ENCODE results near the gene CORO7.

CORO7 gene

GRCh38 chr16:4443271-4443670, 26.9 kb upstream of the CORO7 start:
- no peak for TF ChIP-seq SP1 (IDR thresholded peaks at IDR 0.05)
- no peak for TF ChIP-seq LEF1 (IDR thresholded peaks at IDR 0.05; ENCODE audit: borderline replicate concordance)
- TF ChIP-seq CTBP1 (IDR thresholded peaks at IDR 0.05; ENCODE audit: borderline replicate concordance): no peak
- no peak for TF ChIP-seq PKNOX1 (IDR thresholded peaks at IDR 0.05)
- ChIA-PET POLR2A (no interaction called here), CTCF (interaction anchor here (0.6 kb wide), 2 partner anchors 21 to 562 kb away, joined by 3 read pairs; no protein-coding TSS in a partner anchor)
- DNase-seq (ENCODE audit: extremely low spot score): no peak

- TF ChIP-seq SP1 (IDR thresholded peaks at IDR 0.05) (no peak), HDGF (IDR thresholded peaks at IDR 0.05; ENCODE audit: borderline replicate concordance) (no peak), ARNT (IDR thresholded peaks at IDR 0.05) (no peak), L3MBTL2 (conservative IDR thresholded peaks at IDR 0.05) (no peak), SUZ12 (IDR thresholded peaks at IDR 0.05) (no peak), BHLHE40 (IDR thresholded peaks at IDR 0.05; ENCODE audit: borderline replicate concordance) (no peak), PKNOX1 (IDR thresholded peaks at IDR 0.05) (no peak), CTBP1 (IDR thresholded peaks at IDR 0.05; ENCODE audit: borderline replicate concordance) (no peak), FOXK2 (IDR thresholded peaks at IDR 0.05) (no peak), FOXM1 (IDR thresholded peaks at IDR 0.05; ENCODE audit: borderline replicate concordance) (no peak), ZNF384 (IDR thresholded peaks at IDR 0.05) (no peak), ELF4 (IDR thresholded peaks at IDR 0.05) (no peak), FOXA1 (IDR thresholded peaks at IDR 0.05) (no peak), TARDBP (IDR thresholded peaks at IDR 0.05) (no peak), NFRKB (IDR thresholded peaks at IDR 0.05) (no peak), LEF1 (IDR thresholded peaks at IDR 0.05; ENCODE audit: borderline replicate concordance) (no peak)
- DNase-seq (ENCODE audit: extremely low spot score): no peak
- ChIA-PET CTCF (no interaction called here), POLR2A (no interaction called here)
These were observed 26.0 kb upstream of the CORO7 start for GRCh38 chr16:4442371-4442770.

GRCh38 chr16:4437366-4437765, 21.0 kb upstream of the CORO7 start:
- no peak for TF ChIP-seq LEF1 (IDR thresholded peaks at IDR 0.05; ENCODE audit: borderline replicate concordance)
- TF ChIP-seq FOXM1 (IDR thresholded peaks at IDR 0.05; ENCODE audit: borderline replicate concordance): no peak
- no peak for TF ChIP-seq ARNT (IDR thresholded peaks at IDR 0.05)
- TF ChIP-seq FOXK2 (IDR thresholded peaks at IDR 0.05): no peak
- no peak for TF ChIP-seq BHLHE40 (IDR thresholded peaks at IDR 0.05; ENCODE audit: borderline replicate concordance)
- no peak for TF ChIP-seq PKNOX1 (IDR thresholded peaks at IDR 0.05)
- no peak for TF ChIP-seq TARDBP (IDR thresholded peaks at IDR 0.05)
- TF ChIP-seq HDGF (IDR thresholded peaks at IDR 0.05; ENCODE audit: borderline replicate concordance): no peak
- TF ChIP-seq ZNF384 (IDR thresholded peaks at IDR 0.05): no peak
- TF ChIP-seq FOXA1 (IDR thresholded peaks at IDR 0.05): no peak
- TF ChIP-seq ELF4 (IDR thresholded peaks at IDR 0.05): no peak
- no peak for DNase-seq (ENCODE audit: extremely low spot score)
- POLR2A ChIA-PET: no interaction called here
- CTCF ChIA-PET: no interaction called here

- POLR2A ChIA-PET: no interaction called here
These were observed 19.1 kb upstream of the CORO7 start for GRCh38 chr16:4435337-4436067.

GRCh38 chr16:4433914-4434787, 17.8 kb upstream of the CORO7 start:
- DNase-seq (ENCODE audit: extremely low spot score): no peak
- POLR2A ChIA-PET: no interaction called here
- CTCF ChIA-PET: no interaction called here
- TF ChIP-seq PKNOX1 (IDR thresholded peaks at IDR 0.05) (no peak), ARNT (IDR thresholded peaks at IDR 0.05) (no peak), NFRKB (IDR thresholded peaks at IDR 0.05) (no peak)

More at GRCh38 chr16:4435337-4436067, 19.1 kb upstream of the CORO7 start:
- CTCF ChIA-PET: no interaction called here
- no peak for DNase-seq (ENCODE audit: extremely low spot score)
- TF ChIP-seq CTBP1 (IDR thresholded peaks at IDR 0.05; ENCODE audit: borderline replicate concordance) (no peak), SP1 (IDR thresholded peaks at IDR 0.05) (no peak), SUZ12 (IDR thresholded peaks at IDR 0.05) (no peak), FOXA1 (IDR thresholded peaks at IDR 0.05) (no peak), ARNT (IDR thresholded peaks at IDR 0.05) (no peak), LEF1 (IDR thresholded peaks at IDR 0.05; ENCODE audit: borderline replicate concordance) (no peak)

GRCh38 chr16:4433228-4433627, 16.8 kb upstream of the CORO7 start:
- ChIA-PET CTCF (no interaction called here), POLR2A (no interaction called here)
- DNase-seq (ENCODE audit: extremely low spot score): no peak
- TF ChIP-seq PKNOX1 (IDR thresholded peaks at IDR 0.05): no peak
- TF ChIP-seq FOXK2 (IDR thresholded peaks at IDR 0.05): no peak
- TF ChIP-seq FOXM1 (IDR thresholded peaks at IDR 0.05; ENCODE audit: borderline replicate concordance): no peak
- no peak for TF ChIP-seq FOXA1 (IDR thresholded peaks at IDR 0.05)
- TF ChIP-seq ZNF384 (IDR thresholded peaks at IDR 0.05): no peak
- TF ChIP-seq ARNT (IDR thresholded peaks at IDR 0.05): no peak
- TF ChIP-seq CTBP1 (IDR thresholded peaks at IDR 0.05; ENCODE audit: borderline replicate concordance): no peak
- no peak for TF ChIP-seq BHLHE40 (IDR thresholded peaks at IDR 0.05; ENCODE audit: borderline replicate concordance)
- no peak for TF ChIP-seq L3MBTL2 (conservative IDR thresholded peaks at IDR 0.05)
- TF ChIP-seq SUZ12 (IDR thresholded peaks at IDR 0.05): no peak
- TF ChIP-seq NFRKB (IDR thresholded peaks at IDR 0.05): no peak
- TF ChIP-seq ELF4 (IDR thresholded peaks at IDR 0.05): no peak
- no peak for TF ChIP-seq TARDBP (IDR thresholded peaks at IDR 0.05)
- no peak for TF ChIP-seq HDGF (IDR thresholded peaks at IDR 0.05; ENCODE audit: borderline replicate concordance)
